Jurkat, Clone E6-1 (cell line): ENCODE data around the gene ALDH4A1.

ENCODE experiments used
- DNase-seq: peaks from one replicate; pipeline ENCODE4 v3.0.0-alpha.2; 2011; ENCODE audit warnings: low read depth, low spot score
- H3K4me3 ChIP-seq: 2 replicates; pipeline ENCODE4 v1.5.1; 2011; ENCODE audit warnings: mild to moderate bottlenecking, low read length, control low read depth, moderate library complexity

ALDH4A1 gene

GRCh38 chr1:18829671-18830070 lies 72.7 kb downstream of the ALDH4A1 start:
- DNase-seq: no peak

DNA sequence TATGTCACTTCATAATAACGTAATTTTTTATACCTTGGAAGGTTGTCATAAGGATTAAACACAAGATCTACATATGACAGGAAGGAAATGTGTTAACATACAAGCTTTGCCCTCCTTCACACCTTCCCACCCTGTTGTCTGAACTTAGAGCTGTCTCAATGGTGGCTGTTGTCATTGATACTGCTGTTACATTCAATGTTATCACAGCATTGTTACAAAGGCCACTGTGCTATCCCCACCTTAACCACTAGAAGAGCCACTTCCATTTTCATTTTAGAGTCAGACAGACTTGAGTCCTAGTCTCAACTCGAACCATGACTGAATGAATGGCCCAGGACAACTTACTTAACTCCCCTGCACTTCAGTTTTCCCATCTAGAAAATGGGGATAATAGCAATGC lies 74.1 kb downstream of the ALDH4A1 start:
- DNase-seq: no peak
- no peak overlapping the region for H3K4me3 ChIP-seq

More at GRCh38 chr1:18829671-18830070, 72.7 kb downstream of the ALDH4A1 start:
- H3K4me3 ChIP-seq: no peak overlapping the region

DNA sequence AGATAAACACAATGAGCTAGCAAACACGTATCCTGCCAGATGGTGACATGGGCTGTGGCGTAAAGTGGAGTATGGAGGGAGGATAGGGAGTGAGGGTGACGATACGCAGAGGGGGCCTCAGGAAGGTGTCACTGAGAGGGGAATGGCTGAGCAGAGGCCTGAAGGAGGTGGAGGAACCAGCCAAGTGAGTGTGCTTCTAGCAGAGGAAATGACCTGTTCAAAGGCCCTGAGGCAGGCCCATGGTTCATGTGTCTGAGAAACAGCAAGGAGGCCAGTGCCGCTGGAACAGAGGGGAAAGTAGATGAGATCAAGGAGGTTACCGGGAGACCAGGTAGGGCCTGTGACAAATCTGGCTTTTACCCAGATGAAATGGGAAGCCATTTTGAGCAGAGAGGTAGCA lies 78.9 kb downstream of the ALDH4A1 start:
- no peak for DNase-seq
- no peak overlapping the region for H3K4me3 ChIP-seq
